Measurements from ENCODE around the gene RAB3IP.

The RAB3IP gene

DNA sequence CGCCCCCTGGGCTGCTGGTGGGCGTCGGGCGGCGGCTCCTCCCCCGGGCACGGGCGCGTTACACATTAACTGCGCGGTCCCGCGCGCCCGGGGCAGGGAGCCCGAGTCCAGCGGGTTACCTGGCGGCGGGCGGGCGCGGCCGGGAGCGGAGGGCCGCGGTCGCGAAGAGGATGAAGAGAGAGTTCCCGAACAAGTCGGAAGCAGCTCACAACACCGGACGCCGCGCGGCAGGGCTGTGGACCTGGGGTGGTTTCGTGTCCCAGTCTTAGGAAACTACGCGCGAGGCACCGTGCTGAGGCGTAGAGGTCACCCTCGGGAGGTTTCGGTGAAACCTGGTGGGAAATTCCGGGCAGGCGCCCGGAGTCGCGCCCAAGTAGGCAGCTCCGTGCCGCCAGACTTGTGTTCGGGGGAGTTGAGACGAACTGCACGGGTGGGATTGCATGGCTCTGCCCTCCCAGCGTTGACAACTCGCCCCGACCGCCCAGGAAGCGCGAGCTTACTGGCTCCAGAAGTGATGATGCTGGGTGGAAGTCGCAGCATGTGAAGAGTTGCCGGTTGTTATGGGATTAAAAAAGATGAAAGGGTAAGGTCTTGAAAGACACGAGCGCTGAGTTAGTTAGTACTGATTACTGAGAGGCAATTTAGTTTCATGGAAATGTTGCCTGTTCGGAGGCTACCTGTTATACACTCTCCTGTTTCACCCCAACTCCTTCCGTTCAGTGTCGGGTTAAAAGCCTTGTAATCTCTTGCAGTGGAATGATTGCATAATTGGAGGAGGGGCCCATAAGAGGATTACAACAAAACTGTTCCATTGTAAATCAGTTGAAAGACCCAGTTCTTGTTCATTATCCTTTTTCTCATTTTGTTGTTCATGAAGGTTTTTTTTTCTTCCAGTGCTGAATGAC, 879 bp downstream of the RAB3IP start:
- no peak overlapping the region for H3K23ac ChIP-seq (ENCODE audit: low read length)
- no peak overlapping the region for H2BK5ac ChIP-seq (ENCODE audit: low read length)
- DNase-seq, result peak; percentile 70
- H2AK5ac ChIP-seq (ENCODE audit: low read length), result no peak overlapping the region
- peak overlapping the region; percentile 56 for H3K4me2 ChIP-seq (ENCODE audit: low read length)
- no peaks in the 10 kb centered on the region for H3K36me3 ChIP-seq (ENCODE audit: control insufficient read depth, insufficient read depth, low read length)
- no peak overlapping the region for H3K18ac ChIP-seq (ENCODE audit: low read length)
- peak overlapping the region; percentile 70 for H3K4me3 ChIP-seq (ENCODE audit: low read length)
- no peak overlapping the region for H2BK120ac ChIP-seq (ENCODE audit: low read depth, low read length)
- no peaks in the 10 kb centered on the region for H3K4me1 ChIP-seq (ENCODE audit: control insufficient read depth, low read depth, low read length)
- H3K56ac ChIP-seq (ENCODE audit: low read length), result peak overlapping the region; percentile 65
- H3K27me3 ChIP-seq (ENCODE audit: insufficient read depth, low read length, poor library complexity), result no peaks in the 10 kb centered on the region
- H4K5ac ChIP-seq (ENCODE audit: low read length), result no peak overlapping the region
- no peaks in the 10 kb centered on the region for H3K79me1 ChIP-seq (ENCODE audit: low read length)
- peak overlapping the region; percentile 59 for H3K9ac ChIP-seq (ENCODE audit: low read length)
- H4K8ac ChIP-seq (ENCODE audit: low read depth, low read length), result no peak overlapping the region
- no peak overlapping the region for H2BK15ac ChIP-seq (replicated peaks; ENCODE audit: low read depth)
- H3K27ac ChIP-seq (ENCODE audit: low read depth, low read length), result no peak overlapping the region
- no peak overlapping the region for H3K4ac ChIP-seq (ENCODE audit: low read depth, low read length)
- no peaks in the 10 kb centered on the region for H3K79me2 ChIP-seq (ENCODE audit: control insufficient read depth, insufficient read depth, low read length)
- WGBS (ENCODE audit: extremely low coverage, insufficient coverage, low lambda C conversion rate), result no CpG with 5 or more reads among the region's 66 CpGs

DNA sequence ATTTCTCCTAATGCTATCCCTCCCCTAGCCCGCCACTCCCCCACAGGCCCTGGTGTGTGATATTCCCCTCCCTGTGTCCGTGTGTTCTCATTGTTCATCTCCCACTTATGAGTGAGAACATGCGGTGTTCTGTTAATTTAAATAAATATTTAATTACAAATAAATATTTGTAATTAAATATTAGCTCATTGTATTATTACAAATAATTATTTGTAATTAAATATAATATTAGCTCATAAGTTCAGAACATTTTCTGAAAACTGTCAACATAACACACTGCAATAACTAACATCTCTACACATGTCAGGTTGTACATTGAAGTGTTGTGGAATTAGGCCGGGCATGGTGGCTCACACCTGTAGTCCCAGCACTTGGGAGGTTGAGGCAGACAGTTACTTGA, 5.4 kb downstream of the RAB3IP start:
- no peak overlapping the region for H3K9ac ChIP-seq (ENCODE audit: low read length)
- no peak overlapping the region for H2AK5ac ChIP-seq (ENCODE audit: low read length)
- no peak overlapping the region for H2BK5ac ChIP-seq (ENCODE audit: low read length)
- H3K36me3 ChIP-seq (ENCODE audit: control insufficient read depth, insufficient read depth, low read length), result no peaks in the 10 kb centered on the region
- no peaks in the 10 kb centered on the region for H3K4me1 ChIP-seq (ENCODE audit: control insufficient read depth, low read depth, low read length)
- no peak overlapping the region for H4K8ac ChIP-seq (ENCODE audit: low read depth, low read length)
- H4K5ac ChIP-seq (ENCODE audit: low read length), result no peak overlapping the region
- H3K79me2 ChIP-seq (ENCODE audit: control insufficient read depth, insufficient read depth, low read length), result no peaks in the 10 kb centered on the region
- peaks cover 2% of the 10 kb centered on the region for H3K79me1 ChIP-seq (ENCODE audit: low read length)
- H3K23ac ChIP-seq (ENCODE audit: low read length), result no peak overlapping the region
- DNase-seq, result no peak
- H3K56ac ChIP-seq (ENCODE audit: low read length), result no peak overlapping the region
- H2BK120ac ChIP-seq (ENCODE audit: low read depth, low read length), result no peak overlapping the region
- no peak overlapping the region for H3K18ac ChIP-seq (ENCODE audit: low read length)
- no peak overlapping the region for H3K27ac ChIP-seq (ENCODE audit: low read depth, low read length)
- no peak overlapping the region for H2BK15ac ChIP-seq (replicated peaks; ENCODE audit: low read depth)
- H3K4ac ChIP-seq (ENCODE audit: low read depth, low read length), result no peak overlapping the region
- H3K4me2 ChIP-seq (ENCODE audit: low read length), result no peak overlapping the region
- H3K4me3 ChIP-seq (ENCODE audit: low read length), result no peak overlapping the region
- WGBS (ENCODE audit: extremely low coverage, insufficient coverage, low lambda C conversion rate), result no CpG with 5 or more reads among the region's 4 CpGs
- H3K27me3 ChIP-seq (ENCODE audit: insufficient read depth, low read length, poor library complexity), result no peaks in the 10 kb centered on the region

DNA sequence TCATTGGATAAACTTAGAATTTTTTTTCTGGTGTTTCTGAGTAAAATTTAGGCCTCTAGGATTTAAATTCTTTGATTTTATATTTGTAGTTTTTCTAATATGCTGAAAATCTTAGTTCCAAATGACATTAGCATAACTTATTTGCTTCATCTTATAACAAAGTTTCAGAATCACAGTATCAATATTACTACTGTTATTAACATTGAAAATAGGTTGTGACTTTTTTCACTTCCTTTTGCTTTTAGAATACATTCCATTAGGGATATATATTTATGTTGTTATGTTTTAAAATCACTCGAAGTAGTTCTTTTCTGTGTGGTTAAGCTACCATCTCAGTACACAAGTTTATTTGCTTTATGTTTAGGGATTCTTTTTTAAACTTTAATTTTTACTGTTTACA, 12.8 kb downstream of the RAB3IP start:
- no peak overlapping the region for H3K23ac ChIP-seq (ENCODE audit: low read length)

DNA sequence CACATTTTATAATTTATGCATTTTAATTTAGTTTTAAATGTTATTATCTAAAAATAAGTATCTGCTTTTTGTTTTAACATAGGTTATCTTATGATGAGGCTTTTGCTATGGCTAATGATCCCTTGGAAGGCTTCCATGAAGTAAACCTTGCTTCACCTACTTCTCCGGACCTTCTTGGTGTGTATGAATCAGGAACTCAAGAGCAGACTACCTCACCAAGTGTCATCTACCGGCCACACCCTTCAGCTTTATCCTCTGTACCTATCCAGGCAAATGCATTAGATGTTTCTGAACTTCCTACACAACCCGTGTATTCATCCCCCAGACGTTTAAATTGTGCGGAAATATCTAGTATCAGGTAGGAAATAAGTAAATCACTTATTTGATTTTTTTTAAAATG, 16.6 kb downstream of the RAB3IP start:
- no peaks in the 10 kb centered on the region for H3K27me3 ChIP-seq (ENCODE audit: insufficient read depth, low read length, poor library complexity)
- H3K27ac ChIP-seq (ENCODE audit: low read depth, low read length), result no peak overlapping the region
- H2BK120ac ChIP-seq (ENCODE audit: low read depth, low read length), result no peak overlapping the region
- H3K36me3 ChIP-seq (ENCODE audit: control insufficient read depth, insufficient read depth, low read length), result no peaks in the 10 kb centered on the region
- H3K9ac ChIP-seq (ENCODE audit: low read length), result no peak overlapping the region
- no peaks in the 10 kb centered on the region for H3K79me2 ChIP-seq (ENCODE audit: control insufficient read depth, insufficient read depth, low read length)
- no peak for DNase-seq
- no peak overlapping the region for H2BK15ac ChIP-seq (replicated peaks; ENCODE audit: low read depth)
- no peak overlapping the region for H3K56ac ChIP-seq (ENCODE audit: low read length)
- H3K4me3 ChIP-seq (ENCODE audit: low read length), result no peak overlapping the region
- H2BK5ac ChIP-seq (ENCODE audit: low read length), result no peak overlapping the region
- H2AK5ac ChIP-seq (ENCODE audit: low read length), result no peak overlapping the region
- H3K4ac ChIP-seq (ENCODE audit: low read depth, low read length), result no peak overlapping the region
- H3K4me2 ChIP-seq (ENCODE audit: low read length), result no peak overlapping the region
- H3K18ac ChIP-seq (ENCODE audit: low read length), result no peak overlapping the region
- H3K4me1 ChIP-seq (ENCODE audit: control insufficient read depth, low read depth, low read length), result no peaks in the 10 kb centered on the region
- WGBS (ENCODE audit: extremely low coverage, insufficient coverage, low lambda C conversion rate), result no CpG with 5 or more reads among the region's 5 CpGs
- H4K5ac ChIP-seq (ENCODE audit: low read length), result no peak overlapping the region
- H3K23ac ChIP-seq (ENCODE audit: low read length), result no peak overlapping the region
- H4K8ac ChIP-seq (ENCODE audit: low read depth, low read length), result no peak overlapping the region
- no peaks in the 10 kb centered on the region for H3K79me1 ChIP-seq (ENCODE audit: low read length)

More for the DNA sequence above, 12.8 kb downstream of the RAB3IP start:
- Histone ChIP-seq H3K4me3 (ENCODE audit: low read length) (no peak overlapping the region), H4K8ac (ENCODE audit: low read depth, low read length) (no peak overlapping the region), H3K9ac (ENCODE audit: low read length) (no peak overlapping the region), H2BK15ac (replicated peaks; ENCODE audit: low read depth) (no peak overlapping the region), H2BK120ac (ENCODE audit: low read depth, low read length) (no peak overlapping the region), H2BK5ac (ENCODE audit: low read length) (no peak overlapping the region), H3K56ac (ENCODE audit: low read length) (no peak overlapping the region), H3K27me3 (ENCODE audit: insufficient read depth, low read length, poor library complexity) (no peaks in the 10 kb centered on the region), H3K18ac (ENCODE audit: low read length) (no peak overlapping the region), H3K4me2 (ENCODE audit: low read length) (no peak overlapping the region), H3K36me3 (ENCODE audit: control insufficient read depth, insufficient read depth, low read length) (no peaks in the 10 kb centered on the region), H3K79me2 (ENCODE audit: control insufficient read depth, insufficient read depth, low read length) (no peaks in the 10 kb centered on the region), H2AK5ac (ENCODE audit: low read length) (no peak overlapping the region), H4K5ac (ENCODE audit: low read length) (no peak overlapping the region), H3K4me1 (ENCODE audit: control insufficient read depth, low read depth, low read length) (no peaks in the 10 kb centered on the region), H3K27ac (ENCODE audit: low read depth, low read length) (no peak overlapping the region), H3K79me1 (ENCODE audit: low read length) (peaks cover 2% of the 10 kb centered on the region), H3K4ac (ENCODE audit: low read depth, low read length) (no peak overlapping the region)
- DNase-seq, result no peak
- no CpG with 5 or more reads among the region's 1 CpG for WGBS (ENCODE audit: extremely low coverage, insufficient coverage, low lambda C conversion rate)

DNA sequence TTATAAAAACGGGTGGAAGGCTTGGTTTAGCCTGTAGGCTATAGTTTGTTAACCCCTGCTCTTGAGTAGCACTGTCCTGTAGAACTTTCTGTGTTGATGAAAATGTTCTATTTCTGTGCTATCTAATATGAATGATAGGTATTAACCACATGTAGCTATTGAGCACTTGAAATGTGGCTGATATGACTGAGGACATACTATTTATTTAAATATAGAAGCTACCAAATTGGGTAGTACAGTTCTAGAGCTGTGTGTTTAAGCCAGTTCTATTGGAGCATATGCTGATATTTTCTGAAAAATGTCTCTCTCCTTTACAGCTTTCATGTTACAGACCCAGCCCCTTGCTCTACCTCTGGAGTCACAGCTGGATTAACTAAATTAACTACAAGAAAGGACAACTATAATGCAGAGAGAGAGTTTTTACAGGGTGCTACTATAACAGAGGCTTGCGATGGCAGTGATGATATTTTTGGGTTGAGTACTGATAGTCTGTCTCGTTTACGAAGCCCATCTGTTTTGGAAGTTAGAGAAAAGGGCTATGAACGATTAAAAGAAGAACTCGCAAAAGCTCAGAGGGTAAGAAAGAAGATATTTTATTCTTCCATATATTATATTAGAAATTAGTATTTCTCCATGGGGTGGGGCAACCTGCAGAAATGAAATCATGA, 17.6 kb downstream of the RAB3IP start:
- no peaks in the 10 kb centered on the region for H3K4me1 ChIP-seq (ENCODE audit: control insufficient read depth, low read depth, low read length)
- H3K18ac ChIP-seq (ENCODE audit: low read length), result no peak overlapping the region
- no peak overlapping the region for H2BK5ac ChIP-seq (ENCODE audit: low read length)
- H3K27ac ChIP-seq (ENCODE audit: low read depth, low read length), result no peak overlapping the region
- no peak overlapping the region for H4K8ac ChIP-seq (ENCODE audit: low read depth, low read length)
- no peak overlapping the region for H3K56ac ChIP-seq (ENCODE audit: low read length)
- no peak overlapping the region for H2AK5ac ChIP-seq (ENCODE audit: low read length)
- H2BK120ac ChIP-seq (ENCODE audit: low read depth, low read length), result no peak overlapping the region
- no peak overlapping the region for H3K23ac ChIP-seq (ENCODE audit: low read length)
- no peak overlapping the region for H2BK15ac ChIP-seq (replicated peaks; ENCODE audit: low read depth)
- H3K36me3 ChIP-seq (ENCODE audit: control insufficient read depth, insufficient read depth, low read length), result no peaks in the 10 kb centered on the region
- H3K9ac ChIP-seq (ENCODE audit: low read length), result no peak overlapping the region
- no peaks in the 10 kb centered on the region for H3K79me2 ChIP-seq (ENCODE audit: control insufficient read depth, insufficient read depth, low read length)
- no peak for DNase-seq
- no peaks in the 10 kb centered on the region for H3K27me3 ChIP-seq (ENCODE audit: insufficient read depth, low read length, poor library complexity)
- no peak overlapping the region for H3K4ac ChIP-seq (ENCODE audit: low read depth, low read length)
- no peak overlapping the region for H4K5ac ChIP-seq (ENCODE audit: low read length)
- H3K4me2 ChIP-seq (ENCODE audit: low read length), result no peak overlapping the region
- no CpG with 5 or more reads among the region's 6 CpGs for WGBS (ENCODE audit: extremely low coverage, insufficient coverage, low lambda C conversion rate)
- no peaks in the 10 kb centered on the region for H3K79me1 ChIP-seq (ENCODE audit: low read length)
- no peak overlapping the region for H3K4me3 ChIP-seq (ENCODE audit: low read length)

Measured in mesendoderm (in vitro differentiated cells).